Lung (tissue), 12 donors: ENCODE data around the gene PRH1. TPM values are rescaled to one million over a fixed set of nuclear protein-coding genes. Genes with fewer than 3 reads are reported as not detected.

ENCODE experiments used
- ATAC-seq: fragments of 200-7000 bp; cut with Tn5 transposase; one replicate; pipeline ENCODE4 v1.9.1; 2020; ENCODE audit warnings: moderate number of reproducible peaks; ENCODE audit not compliant: insufficient read depth, low FRiP score
- DNase-seq, 3 donors: peaks; one replicate each; pipeline ENCODE4 v3.0.0-alpha.2; 2013 to 2017
- H3K27ac ChIP-seq, 2 donors: one replicate each; pipeline ENCODE4 v1.5.1; 2013; ENCODE audit warnings: mild to moderate bottlenecking in 2 of 2, moderate library complexity in 2 of 2, control low read depth in 1 of 2, inconsistent platforms in 1 of 2, low read depth in 1 of 2, low read length in 1 of 2
- H3K27me3 ChIP-seq, 3 donors: one replicate each; pipeline ENCODE4 v1.5.1; 2013; ENCODE audit warnings: low read length in 2 of 3; ENCODE audit not compliant: control insufficient read depth in 3 of 3, insufficient read depth in 3 of 3
- H3K36me3 ChIP-seq, 4 donors: one replicate each; pipeline ENCODE4 v1.5.1; 2013; ENCODE audit warnings: low read length in 4 of 4, mild to moderate bottlenecking in 1 of 4, moderate library complexity in 1 of 4; ENCODE audit not compliant: control insufficient read depth in 4 of 4, insufficient read depth in 4 of 4
- H3K4me1 ChIP-seq, 5 donors: one replicate each; pipeline ENCODE4 v1.5.1; 2013; ENCODE audit warnings: low read length in 5 of 5, mild to moderate bottlenecking in 2 of 5, moderate library complexity in 1 of 5; ENCODE audit not compliant: control insufficient read depth in 5 of 5, insufficient read depth in 5 of 5
- H3K4me3 ChIP-seq: one replicate; pipeline ENCODE4 v1.5.1; 2013; ENCODE audit warnings: mild to moderate bottlenecking, control low read depth, moderate library complexity
- H3K9ac ChIP-seq, 2 donors: one replicate each; pipeline ENCODE4 v1.5.1; 2013; ENCODE audit warnings: low read length in 2 of 2, control low read depth in 1 of 2; ENCODE audit not compliant: insufficient read depth in 1 of 2
- H3K9me3 ChIP-seq, 4 donors: one replicate each; pipeline ENCODE4 v1.5.1; 2013; ENCODE audit warnings: low read length in 3 of 4, mild to moderate bottlenecking in 1 of 4, moderate library complexity in 1 of 4; ENCODE audit not compliant: control insufficient read depth in 4 of 4, insufficient read depth in 3 of 4
- WGBS, 2 donors: extraction: QIAGEN DNeasy Blood & Tissue Kit; methylation state at CpG; one replicate each; pipeline ENCODE4 v1.1.7; 2013; 5-methylcytosine and 5-hydroxymethylcytosine counted together
- polyA plus RNA-seq, 2 donors: library from polyadenylated mRNA; stranded (reverse); fragments of 200-250 nt; gene quantifications; one replicate each; pipeline ENCODE4 v1.2.1, GENCODE V29; 2013
- total RNA-seq, 2 donors: library from RNA; depleted of rRNA in 1 of 2; stranded (reverse); fragments of >200 nt in 1 of 2; gene quantifications; one replicate each; pipeline ENCODE4 v1.2.1, GENCODE V29; 2014 to 2021
- TF ChIP-seq, protein P1 (sequence below): IDR thresholded peaks from 2 replicates; pipeline ENCODE4 v1.5.1; 2012; ENCODE audit warnings: mild to moderate bottlenecking; ENCODE audit errors: control extremely low read depth, extremely low read depth
- donor health status: control.
- donor health status: control.
- donor health status: Bipolar disorder and iron deficiency.
- donor health status: healthy.
- donor health status: DM: yes; HTN: yes; CAD: no.

PRH1 gene
- total and polyA plus RNA-seq, 4 donors = 1.9 to 92.5 (median 13.1) TPM

DNA sequence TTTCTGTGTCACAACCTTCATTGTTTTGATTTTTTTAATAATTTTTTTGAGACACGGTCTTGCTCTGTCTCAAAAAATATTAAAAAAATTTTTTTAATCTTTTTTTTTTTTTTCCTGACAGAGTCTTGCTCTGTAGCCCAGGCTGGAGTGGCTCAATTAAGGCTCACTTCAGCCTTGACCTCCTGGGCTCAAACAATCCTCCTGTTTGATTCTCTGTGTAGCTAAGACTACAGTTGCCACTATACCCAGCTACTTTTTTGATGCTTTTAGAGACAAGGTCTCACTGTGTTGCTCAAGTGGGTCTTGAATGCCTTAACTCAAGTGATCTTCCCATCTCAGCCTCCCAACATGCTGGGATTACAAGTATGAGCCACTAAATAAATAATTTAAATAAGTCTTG, 35.8 kb upstream of the PRH1 start:
- no peak overlapping the region for H3K9ac ChIP-seq
- no peaks in the 10 kb centered on the region for H3K36me3 ChIP-seq
- TF ChIP-seq, protein P1, sequence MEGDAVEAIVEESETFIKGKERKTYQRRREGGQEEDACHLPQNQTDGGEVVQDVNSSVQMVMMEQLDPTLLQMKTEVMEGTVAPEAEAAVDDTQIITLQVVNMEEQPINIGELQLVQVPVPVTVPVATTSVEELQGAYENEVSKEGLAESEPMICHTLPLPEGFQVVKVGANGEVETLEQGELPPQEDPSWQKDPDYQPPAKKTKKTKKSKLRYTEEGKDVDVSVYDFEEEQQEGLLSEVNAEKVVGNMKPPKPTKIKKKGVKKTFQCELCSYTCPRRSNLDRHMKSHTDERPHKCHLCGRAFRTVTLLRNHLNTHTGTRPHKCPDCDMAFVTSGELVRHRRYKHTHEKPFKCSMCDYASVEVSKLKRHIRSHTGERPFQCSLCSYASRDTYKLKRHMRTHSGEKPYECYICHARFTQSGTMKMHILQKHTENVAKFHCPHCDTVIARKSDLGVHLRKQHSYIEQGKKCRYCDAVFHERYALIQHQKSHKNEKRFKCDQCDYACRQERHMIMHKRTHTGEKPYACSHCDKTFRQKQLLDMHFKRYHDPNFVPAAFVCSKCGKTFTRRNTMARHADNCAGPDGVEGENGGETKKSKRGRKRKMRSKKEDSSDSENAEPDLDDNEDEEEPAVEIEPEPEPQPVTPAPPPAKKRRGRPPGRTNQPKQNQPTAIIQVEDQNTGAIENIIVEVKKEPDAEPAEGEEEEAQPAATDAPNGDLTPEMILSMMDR = no peak
- no peaks in the 10 kb centered on the region for H3K27me3 ChIP-seq
- 76 to 95% methylated on average over 1 of the region's 1 CpG for WGBS, 2 donors
- no peak overlapping the region for H3K4me3 ChIP-seq
- ATAC-seq (no peak), DNase-seq (no peak)
- no peak overlapping the region for H3K27ac ChIP-seq
- H3K9me3 ChIP-seq = no peaks in the 10 kb centered on the region
- H3K4me1 ChIP-seq = no peaks in the 10 kb centered on the region

DNA sequence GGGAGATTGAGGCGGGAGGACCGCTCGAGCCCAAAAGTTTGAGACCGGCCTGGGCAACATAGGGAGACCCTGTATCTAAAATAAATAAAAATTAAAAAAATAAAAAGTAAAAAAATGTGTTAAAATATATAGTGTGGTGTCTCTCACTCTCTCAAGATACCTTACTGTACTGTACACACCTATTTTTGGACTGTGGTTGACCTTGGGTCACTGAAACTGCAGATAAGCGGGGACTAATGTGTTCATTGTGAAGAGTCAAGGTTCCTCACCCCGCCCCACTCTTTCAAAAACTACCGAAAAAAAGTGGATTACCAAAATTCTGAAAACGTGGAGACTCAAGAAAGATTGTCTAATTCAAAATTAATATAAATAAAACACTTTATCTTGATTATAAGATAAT, 26.3 kb upstream of the PRH1 start:
- WGBS, 2 donors = 83 to 98% methylated on average over 8 of the region's 8 CpGs
- Histone ChIP-seq H3K4me1 (peaks cover 0 to 10% (median 0%) of the 10 kb centered on the region in 5 donors), H3K27ac (no peak overlapping the region), H3K9me3 (peaks cover 0 to under 1% (median 0%) of the 10 kb centered on the region in 4 donors), H3K27me3 (no peaks in the 10 kb centered on the region), H3K36me3 (no peaks in the 10 kb centered on the region), H3K4me3 (no peak overlapping the region), H3K9ac (no peak overlapping the region)
- TF ChIP-seq, protein P1 = no peak
- DNase-seq = no peak
- no peak for ATAC-seq

DNA sequence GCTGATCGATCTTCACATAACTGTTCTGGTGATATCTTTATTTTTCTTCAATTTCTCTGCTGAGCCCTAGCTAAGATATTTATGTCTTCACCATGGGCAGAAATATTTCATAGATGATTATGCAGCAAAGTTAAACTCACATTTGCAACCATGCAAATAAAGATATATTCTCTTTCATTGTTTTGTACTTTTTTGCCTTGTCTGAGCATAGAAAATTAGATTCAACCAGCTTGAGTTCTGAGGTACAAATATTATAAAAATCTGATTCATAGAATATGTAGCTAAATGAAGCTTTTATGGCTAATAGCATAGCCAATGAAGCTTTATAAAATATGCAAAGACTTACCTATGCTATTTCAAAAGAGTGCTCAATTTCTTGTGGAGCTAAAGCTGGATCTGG, 25.4 kb upstream of the PRH1 start, which contains the start of gene TAS2R13:
Gene TAS2R13, minus strand, starts transcription at position 101 of the 400 bp plus-strand sequence. CDS start 264 bp downstream, outside the sequence.
- no peaks in the 10 kb centered on the region for H3K36me3 ChIP-seq
- no peak within 1 kb of the TSS for H3K9ac ChIP-seq
- TF ChIP-seq, protein P1 = no peak
- ATAC-seq (no peak), DNase-seq (no peak)
- H3K27me3 ChIP-seq = no peaks in the 10 kb centered on the region
- no peak within 1 kb of the TSS for H3K4me3 ChIP-seq
- no peak within 1 kb of the TSS for H3K27ac ChIP-seq
- peaks cover 0 to 9% (median 5%) of the 10 kb centered on the region in 4 donors for H3K9me3 ChIP-seq
- peaks cover 0 to 10% (median 0%) of the 10 kb centered on the region in 5 donors for H3K4me1 ChIP-seq
- 93 to 100% methylated on average over 1 of the region's 1 CpG for WGBS, 2 donors

DNA sequence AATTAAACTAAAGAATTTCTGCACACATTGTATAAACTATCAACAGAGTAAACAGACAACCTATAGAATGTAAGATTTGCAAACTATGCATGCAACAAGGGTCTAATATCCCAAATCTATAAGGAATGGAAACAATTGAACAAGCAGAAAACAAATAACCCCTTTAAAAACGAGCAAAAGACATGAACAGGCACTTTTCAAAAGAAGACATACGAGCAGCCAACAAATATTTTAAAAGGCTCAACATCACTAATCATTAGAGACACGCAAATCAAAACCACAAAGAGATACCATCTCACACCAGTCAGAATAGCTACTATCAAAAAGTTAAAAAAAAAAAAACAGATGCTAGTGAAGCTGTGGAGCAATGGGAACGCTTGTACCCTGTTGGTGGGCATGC, 20.6 kb upstream of the PRH1 start:
- Histone ChIP-seq H3K9me3 (peaks cover 0 to 22% (median 11%) of the 10 kb centered on the region in 4 donors), H3K4me1 (no peaks in the 10 kb centered on the region), H3K9ac (no peak overlapping the region), H3K36me3 (no peaks in the 10 kb centered on the region), H3K4me3 (no peak overlapping the region), H3K27ac (no peak overlapping the region), H3K27me3 (no peaks in the 10 kb centered on the region)
- TF ChIP-seq, protein P1 = no peak
- no peak for ATAC-seq
- DNase-seq = no peak
- WGBS, 2 donors = 95 to 96% methylated on average over 4 of the region's 4 CpGs
